HG03175 (cell line): ENCODE results near the gene OR51E1.

ENCODE experiments used
- ATAC-seq: cut with Tn5 transposase; IDR thresholded peaks from one replicate; pipeline ENCODE4 v1.9.1; 2021; ENCODE audit warnings: mild to moderate bottlenecking, moderate library complexity; ENCODE audit not compliant: unreplicated experiment

Gene OR51E1

GRCh38 chr11:4647766-4648165 is 4.0 kb downstream of the OR51E1 start:
- no peak for ATAC-seq

- peak; percentile 65 for ATAC-seq
Observed at GRCh38 chr11:4654635-4655369, 11.0 kb downstream of the OR51E1 start.

GRCh38 chr11:4658629-4659445 is 15.1 kb downstream of the OR51E1 start:
- ATAC-seq, result no peak

- ATAC-seq, result no peak
Observed at GRCh38 chr11:4662876-4663275, 19.1 kb downstream of the OR51E1 start.

GRCh38 chr11:4664183-4664582 is 20.4 kb downstream of the OR51E1 start:
- ATAC-seq, result no peak

GRCh38 chr11:4664786-4665185 is 21.0 kb downstream of the OR51E1 start:
- ATAC-seq, result no peak

- no peak for ATAC-seq
Observed at GRCh38 chr11:4665424-4665823, 21.6 kb downstream of the OR51E1 start.

GRCh38 chr11:4671741-4672140 is 28.0 kb downstream of the OR51E1 start:
- ATAC-seq, result no peak

GRCh38 chr11:4672470-4672869 is 28.7 kb downstream of the OR51E1 start:
- no peak for ATAC-seq

- no peak for ATAC-seq
Observed at GRCh38 chr11:4673781-4674180, 30.0 kb downstream of the OR51E1 start.

- no peak for ATAC-seq
Observed at GRCh38 chr11:4677948-4678347, 34.2 kb downstream of the OR51E1 start.

GRCh38 chr11:4680341-4680740 is 36.6 kb downstream of the OR51E1 start:
- no peak for ATAC-seq

GRCh38 chr11:4682623-4683419 is 39.0 kb downstream of the OR51E1 start:
- no peak for ATAC-seq

- ATAC-seq, result no peak
Observed at GRCh38 chr11:4684631-4685285, 41.0 kb downstream of the OR51E1 start.

GRCh38 chr11:4695442-4695841 is 51.7 kb downstream of the OR51E1 start:
- ATAC-seq, result no peak

- ATAC-seq, result no peak
Observed at GRCh38 chr11:4697585-4697984, 53.8 kb downstream of the OR51E1 start, which contains the start of gene OR51E2. OR51E2 (minus strand) TSS chr11:4697853; CDS start chr11:4682711, 15,142 bp downstream.

- peak; percentile 86 for ATAC-seq
Observed at GRCh38 chr11:4699697-4700435, 56.1 kb downstream of the OR51E1 start.

GRCh38 chr11:4700436-4700820 is 56.6 kb downstream of the OR51E1 start:
- ATAC-seq, result no peak

GRCh38 chr11:4704054-4704789 is 60.4 kb downstream of the OR51E1 start, which contains the start of gene MMP26:
MMP26 (plus strand) TSS chr11:4704784.
- ATAC-seq, result peak; percentile 60
